ENCODE measurements around the gene CCHCR1.
A peak's percentile ranks its signal among the peaks of the same experiment; 100 is the strongest.

GRCh38 chr6:31092769-31093505, 64.7 kb downstream of the CCHCR1 start:
- TF ChIP-seq CTCF (IDR thresholded peaks at IDR 0.05 in 2 of 3, conservative IDR thresholded peaks at IDR 0.05 in 1 of 3; ENCODE audit: insufficient read depth in 2 of 3, low read depth in 1 of 3, low read length in 3 of 3) (no peak), POLR2A (conservative IDR thresholded peaks at IDR 0.05) (no peak), NFE2 (IDR thresholded peaks at IDR 0.05; ENCODE audit: low read depth) (peak; percentile 42), ATF7 (IDR thresholded peaks at IDR 0.05) (no peak), PRDM10 (IDR thresholded peaks at IDR 0.05; ENCODE audit: partially characterized antibody) (peak; percentile 30), PPARD (CRISPR knock-in tag; IDR thresholded peaks at IDR 0.05) (no peak), MBD2 (IDR thresholded peaks at IDR 0.05; ENCODE audit: borderline replicate concordance, low read depth) (no peak), EZH2 (IDR thresholded peaks at IDR 0.05; ENCODE audit: borderline replicate concordance, low read depth, low read length) (no peak), TBP (optimal IDR thresholded peaks at IDR 0.05; ENCODE audit: low read depth, low read length) (no peak), EHMT2 (IDR thresholded peaks at IDR 0.05) (no peak)
